Measurements from ENCODE around the gene SMOC2. TPM values are rescaled to one million over a fixed set of nuclear protein-coding genes. Genes with fewer than 3 reads are reported as not detected.

The SMOC2 gene
- total RNA-seq, 1 donor from 2014 or later, result 14.4 TPM

DNA sequence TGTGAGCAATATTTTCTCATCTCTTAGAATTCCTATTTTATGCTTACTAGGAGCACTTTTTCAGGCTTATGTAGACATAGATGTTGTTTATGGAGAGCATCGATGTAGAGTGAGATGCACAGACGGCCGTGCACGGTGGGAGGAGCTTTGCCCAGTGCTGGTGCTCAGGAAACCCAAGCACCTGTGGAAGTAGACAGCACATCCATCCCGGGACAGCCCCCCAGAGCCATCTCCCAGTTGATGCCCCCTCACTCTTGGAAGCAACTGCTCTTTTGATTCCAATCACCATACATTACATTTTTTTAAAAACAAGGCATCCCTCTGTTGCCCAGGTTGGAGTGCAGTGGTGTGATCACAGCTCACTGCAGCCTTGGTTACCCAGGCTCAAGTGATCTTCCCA is 143.7 kb downstream of the SMOC2 start:
- no peaks in the 10 kb centered on the region for H3K9me3 ChIP-seq (replicated peaks)
- H3K4me1 ChIP-seq, result no peaks in the 10 kb centered on the region
- intact Hi-C loops (cut with micrococcal nuclease), result no loop called here
- DNase-seq, result no peak
- peaks cover 24% of the 10 kb centered on the region for H3K27me3 ChIP-seq (ENCODE audit: low read depth)
- H3K36me3 ChIP-seq, result no peaks in the 10 kb centered on the region
- TF ChIP-seq, protein P1, sequence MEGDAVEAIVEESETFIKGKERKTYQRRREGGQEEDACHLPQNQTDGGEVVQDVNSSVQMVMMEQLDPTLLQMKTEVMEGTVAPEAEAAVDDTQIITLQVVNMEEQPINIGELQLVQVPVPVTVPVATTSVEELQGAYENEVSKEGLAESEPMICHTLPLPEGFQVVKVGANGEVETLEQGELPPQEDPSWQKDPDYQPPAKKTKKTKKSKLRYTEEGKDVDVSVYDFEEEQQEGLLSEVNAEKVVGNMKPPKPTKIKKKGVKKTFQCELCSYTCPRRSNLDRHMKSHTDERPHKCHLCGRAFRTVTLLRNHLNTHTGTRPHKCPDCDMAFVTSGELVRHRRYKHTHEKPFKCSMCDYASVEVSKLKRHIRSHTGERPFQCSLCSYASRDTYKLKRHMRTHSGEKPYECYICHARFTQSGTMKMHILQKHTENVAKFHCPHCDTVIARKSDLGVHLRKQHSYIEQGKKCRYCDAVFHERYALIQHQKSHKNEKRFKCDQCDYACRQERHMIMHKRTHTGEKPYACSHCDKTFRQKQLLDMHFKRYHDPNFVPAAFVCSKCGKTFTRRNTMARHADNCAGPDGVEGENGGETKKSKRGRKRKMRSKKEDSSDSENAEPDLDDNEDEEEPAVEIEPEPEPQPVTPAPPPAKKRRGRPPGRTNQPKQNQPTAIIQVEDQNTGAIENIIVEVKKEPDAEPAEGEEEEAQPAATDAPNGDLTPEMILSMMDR (IDR thresholded peaks at IDR 0.05; ENCODE audit: borderline replicate concordance), result no peak
- H3K4me3 ChIP-seq, result no peak overlapping the region
- H3K27ac ChIP-seq (replicated peaks), result no peak overlapping the region

DNA sequence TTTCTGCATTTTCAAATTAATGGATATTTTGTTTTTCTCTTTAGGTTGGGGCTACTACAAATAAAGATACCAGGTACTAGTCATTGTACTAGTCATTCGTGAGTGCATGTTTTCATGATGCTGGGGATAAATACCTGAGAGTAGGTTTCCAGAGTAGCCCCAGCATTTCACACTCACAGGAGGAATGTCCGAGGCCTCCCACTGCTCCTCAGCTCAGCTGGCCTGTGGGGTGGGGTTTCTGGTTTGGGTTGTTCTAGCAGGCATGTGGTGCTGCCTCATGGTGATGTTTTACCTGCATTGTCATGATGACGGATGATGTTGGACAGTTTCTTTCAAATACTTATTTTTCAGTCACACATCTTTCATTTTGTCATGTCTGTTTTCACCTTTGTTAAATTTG is 144.5 kb downstream of the SMOC2 start:
- Histone ChIP-seq H3K27me3 (ENCODE audit: low read depth) (peaks cover 24% of the 10 kb centered on the region), H3K27ac (replicated peaks) (no peak overlapping the region), H3K36me3 (no peaks in the 10 kb centered on the region), H3K4me3 (no peak overlapping the region), H3K9me3 (replicated peaks) (no peaks in the 10 kb centered on the region), H3K4me1 (no peaks in the 10 kb centered on the region)
- intact Hi-C loops (cut with micrococcal nuclease), result no loop called here
- TF ChIP-seq, protein P1 (IDR thresholded peaks at IDR 0.05; ENCODE audit: borderline replicate concordance), result no peak
- no peak for DNase-seq

DNA sequence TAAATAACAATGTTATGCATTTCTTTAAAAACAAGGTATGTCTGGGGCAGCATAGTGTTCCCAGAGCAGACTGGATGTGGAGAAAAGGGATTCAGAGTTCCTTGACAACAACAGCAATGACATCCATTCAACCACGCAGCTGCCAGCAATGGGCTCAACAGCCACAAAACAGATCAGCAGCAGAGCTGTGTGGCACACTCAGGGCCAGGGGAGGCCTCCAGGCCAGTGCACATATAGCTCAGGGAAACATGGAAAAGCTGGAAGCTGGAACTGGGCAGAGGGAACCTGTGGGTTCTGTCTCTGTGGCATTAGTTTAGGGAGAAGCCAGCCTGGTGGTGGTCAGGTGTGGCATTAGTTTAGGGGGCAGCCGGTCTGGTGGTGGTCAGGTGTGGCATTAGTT is 148.3 kb downstream of the SMOC2 start:
- TF ChIP-seq, protein P1 (IDR thresholded peaks at IDR 0.05; ENCODE audit: borderline replicate concordance), result no peak
- Histone ChIP-seq H3K27me3 (ENCODE audit: low read depth) (peaks cover 13% of the 10 kb centered on the region), H3K27ac (replicated peaks) (no peak overlapping the region), H3K4me1 (no peaks in the 10 kb centered on the region), H3K9me3 (replicated peaks) (no peaks in the 10 kb centered on the region), H3K4me3 (no peak overlapping the region), H3K36me3 (no peaks in the 10 kb centered on the region)
- intact Hi-C loops (cut with micrococcal nuclease), result no loop called here
- DNase-seq, result no peak

DNA sequence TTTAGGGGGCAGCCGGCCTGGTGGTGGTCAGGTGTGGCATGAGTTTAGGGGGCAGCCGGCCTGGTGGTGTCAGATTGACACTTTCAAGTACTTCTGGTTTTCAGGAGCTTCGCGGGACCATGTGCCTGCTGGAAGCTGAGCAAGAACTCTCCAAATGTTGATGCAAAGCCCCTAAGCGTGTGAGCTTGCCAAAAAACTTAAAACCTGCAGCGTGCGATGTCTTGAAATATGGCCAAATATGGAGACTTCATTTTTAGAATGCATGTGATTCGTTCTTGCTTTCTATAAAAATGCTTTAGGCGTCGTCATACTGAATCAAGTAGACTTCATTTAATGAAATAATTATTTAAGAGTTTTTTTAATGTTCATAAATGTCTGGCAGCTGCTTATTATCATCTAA is 149.4 kb downstream of the SMOC2 start:
- DNase-seq, result no peak
- no peaks in the 10 kb centered on the region for H3K9me3 ChIP-seq (replicated peaks)
- intact Hi-C loops (cut with micrococcal nuclease), result no loop called here
- no peak overlapping the region for H3K4me3 ChIP-seq
- peaks cover 16% of the 10 kb centered on the region for H3K27me3 ChIP-seq (ENCODE audit: low read depth)
- H3K27ac ChIP-seq (replicated peaks), result no peak overlapping the region
- no peaks in the 10 kb centered on the region for H3K36me3 ChIP-seq
- no peaks in the 10 kb centered on the region for H3K4me1 ChIP-seq
- TF ChIP-seq, protein P1 (IDR thresholded peaks at IDR 0.05; ENCODE audit: borderline replicate concordance), result no peak

DNA sequence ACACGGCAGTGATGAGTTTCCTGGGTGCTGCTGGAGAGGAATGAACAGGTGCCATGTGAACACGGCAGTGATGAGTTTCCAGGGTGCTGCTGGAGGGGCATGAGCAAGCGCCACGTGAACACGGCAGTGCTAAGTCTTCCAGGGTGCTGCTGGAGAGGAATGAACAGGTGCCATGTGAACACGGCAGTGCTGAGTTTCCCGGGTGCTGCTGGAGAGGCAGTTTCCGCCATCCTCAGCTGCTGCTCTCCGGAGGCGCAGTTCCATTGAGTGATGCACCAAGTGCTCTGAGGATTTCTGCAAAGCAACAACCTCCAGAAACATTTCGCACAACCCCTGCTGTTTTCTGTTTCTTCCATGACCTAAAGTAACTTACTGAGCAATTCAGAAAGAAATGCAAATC is 155.4 kb downstream of the SMOC2 start:
- no peaks in the 10 kb centered on the region for H3K36me3 ChIP-seq
- no peak for DNase-seq
- TF ChIP-seq, protein P1 (IDR thresholded peaks at IDR 0.05; ENCODE audit: borderline replicate concordance), result no peak
- peaks cover 43% of the 10 kb centered on the region for H3K27me3 ChIP-seq (ENCODE audit: low read depth)
- no peak overlapping the region for H3K27ac ChIP-seq (replicated peaks)
- no peaks in the 10 kb centered on the region for H3K4me1 ChIP-seq
- H3K4me3 ChIP-seq, result no peak overlapping the region
- intact Hi-C loops (cut with micrococcal nuclease), result no loop called here
- no peaks in the 10 kb centered on the region for H3K9me3 ChIP-seq (replicated peaks)

DNA sequence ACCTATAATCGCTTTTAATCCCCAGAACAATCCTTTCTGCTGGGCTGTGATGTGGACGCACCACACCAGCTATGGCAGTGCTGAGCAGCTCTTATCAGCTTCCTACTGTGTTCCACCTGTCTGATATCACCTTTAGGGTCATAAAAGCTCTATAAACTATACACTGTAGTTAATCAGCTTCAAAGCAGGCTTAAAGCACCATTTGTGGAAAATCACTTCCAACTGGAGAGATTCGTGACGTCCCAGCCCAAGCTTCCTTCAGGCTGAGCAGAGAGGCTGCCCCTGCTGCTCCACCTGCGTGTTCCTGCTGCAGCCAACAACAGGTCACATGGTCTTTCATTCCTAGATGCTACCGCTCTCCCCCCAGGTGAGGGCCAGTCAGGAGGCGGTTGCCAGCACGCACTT is 156.5 kb downstream of the SMOC2 start:
- Histone ChIP-seq H3K27me3 (ENCODE audit: low read depth) (peaks cover 55% of the 10 kb centered on the region), H3K36me3 (no peaks in the 10 kb centered on the region), H3K9me3 (replicated peaks) (no peaks in the 10 kb centered on the region), H3K4me1 (no peaks in the 10 kb centered on the region), H3K27ac (replicated peaks) (no peak overlapping the region), H3K4me3 (no peak overlapping the region)
- TF ChIP-seq, protein P1 (IDR thresholded peaks at IDR 0.05; ENCODE audit: borderline replicate concordance), result no peak
- intact Hi-C loops (cut with micrococcal nuclease), result no loop called here
- DNase-seq, result no peak
